NCI-H1105 (cell line): ENCODE measurements around the gene ATP5PD.
A peak's percentile ranks its signal among the peaks of the same experiment; 100 is the strongest.
"Not testable (repeated sequence)": the region's sequence is repeated elsewhere in the genome, so short reads cannot be mapped to it uniquely, and the experiment has no call there.

Experiments used
- DNase-seq: peaks from one replicate; lab custom pipeline; 2025; lab: John Stamatoyannopoulos, UW

The ATP5PD gene

GRCh38 chr17:75051941-75052340, 5.2 kb upstream of the ATP5PD start:
- no peak for DNase-seq

DNA sequence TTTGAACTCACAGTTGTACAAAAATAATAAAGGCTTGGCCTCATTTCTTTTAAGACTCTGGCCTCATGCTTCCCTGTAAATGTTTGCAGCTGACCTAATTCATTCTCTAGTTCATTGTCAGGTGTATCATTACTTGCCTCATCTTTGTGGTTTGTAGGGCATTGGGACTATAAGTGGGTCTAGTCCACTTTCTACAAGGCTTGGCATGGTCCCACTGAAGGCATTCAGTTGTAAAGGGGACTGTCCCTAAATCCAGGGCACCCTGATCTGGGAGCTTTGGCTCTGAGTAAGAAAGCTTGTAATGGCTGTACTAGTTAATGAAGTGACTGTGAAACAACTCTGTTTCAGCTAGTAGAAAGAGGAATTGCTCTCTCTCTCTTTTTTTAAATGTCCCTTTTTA, 2.9 kb upstream of the ATP5PD start:
- no peak for DNase-seq

GRCh38 chr17:75049057-75049456, 2.3 kb upstream of the ATP5PD start:
- no peak for DNase-seq

- no peak for DNase-seq
Observed at GRCh38 chr17:75048249-75048878, 1.6 kb upstream of the ATP5PD start.

- DNase-seq, result no peak
Observed at GRCh38 chr17:75047398-75048098, 779 bp upstream of the ATP5PD start.

GRCh38 chr17:75045946-75046406, 793 bp downstream of the ATP5PD start:
- DNase-seq, result not testable (repeated sequence)

GRCh38 chr17:75044716-75045115, 2.1 kb downstream of the ATP5PD start:
- DNase-seq, result no peak

- not testable (repeated sequence) for DNase-seq
Observed at GRCh38 chr17:75043789-75044188, 3.0 kb downstream of the ATP5PD start.

DNA sequence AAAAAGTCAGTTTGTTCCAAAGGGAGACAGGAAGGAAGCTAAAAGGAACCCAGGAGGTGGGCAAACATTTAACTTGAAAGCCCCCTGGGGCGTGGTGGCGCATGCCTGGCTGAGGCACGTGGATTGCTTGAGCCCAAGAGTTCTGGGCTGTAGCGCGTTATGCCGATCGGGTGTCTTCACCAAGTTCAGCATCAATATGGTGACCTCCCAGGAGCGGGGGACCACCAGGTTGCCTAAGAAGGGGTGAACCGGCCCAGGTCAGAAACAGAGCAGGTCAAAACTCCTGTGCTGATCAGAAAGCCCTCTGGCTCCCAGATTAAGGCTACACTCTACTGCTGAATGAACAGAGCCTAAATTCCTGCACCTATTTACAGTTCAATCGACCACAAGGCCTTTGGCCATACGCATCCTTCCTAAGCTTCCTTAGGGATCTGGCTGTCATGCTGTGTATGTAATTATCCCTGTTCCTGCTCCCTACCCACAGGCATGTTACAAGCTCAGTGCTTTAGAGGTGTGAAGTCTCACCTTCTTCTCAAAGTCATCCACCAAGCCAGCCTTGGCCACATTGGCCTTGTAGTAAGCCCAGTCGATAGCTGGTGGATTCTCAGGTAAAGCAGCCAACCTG, 5.0 kb downstream of the ATP5PD start:
- no peak for DNase-seq

DNA sequence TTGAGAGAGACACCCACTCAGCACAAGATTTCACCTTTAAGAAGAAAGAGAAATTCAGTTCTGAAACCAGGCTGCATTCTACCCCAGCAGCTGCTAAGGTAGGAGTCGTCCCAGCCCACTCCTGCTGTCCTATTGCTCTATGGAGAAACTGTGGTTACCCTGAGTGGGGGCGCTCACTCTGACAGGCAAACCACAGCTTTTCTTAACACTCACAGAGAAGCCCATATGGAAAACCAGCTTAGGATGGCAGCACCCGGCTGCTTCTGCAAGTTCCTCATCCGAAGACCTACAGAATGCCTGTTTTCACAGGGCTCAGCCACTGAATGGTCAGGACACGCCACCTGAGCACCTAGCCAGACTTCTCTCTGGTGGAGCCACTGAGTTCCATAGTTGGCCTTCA, 7.5 kb downstream of the ATP5PD start:
- no peak for DNase-seq

DNA sequence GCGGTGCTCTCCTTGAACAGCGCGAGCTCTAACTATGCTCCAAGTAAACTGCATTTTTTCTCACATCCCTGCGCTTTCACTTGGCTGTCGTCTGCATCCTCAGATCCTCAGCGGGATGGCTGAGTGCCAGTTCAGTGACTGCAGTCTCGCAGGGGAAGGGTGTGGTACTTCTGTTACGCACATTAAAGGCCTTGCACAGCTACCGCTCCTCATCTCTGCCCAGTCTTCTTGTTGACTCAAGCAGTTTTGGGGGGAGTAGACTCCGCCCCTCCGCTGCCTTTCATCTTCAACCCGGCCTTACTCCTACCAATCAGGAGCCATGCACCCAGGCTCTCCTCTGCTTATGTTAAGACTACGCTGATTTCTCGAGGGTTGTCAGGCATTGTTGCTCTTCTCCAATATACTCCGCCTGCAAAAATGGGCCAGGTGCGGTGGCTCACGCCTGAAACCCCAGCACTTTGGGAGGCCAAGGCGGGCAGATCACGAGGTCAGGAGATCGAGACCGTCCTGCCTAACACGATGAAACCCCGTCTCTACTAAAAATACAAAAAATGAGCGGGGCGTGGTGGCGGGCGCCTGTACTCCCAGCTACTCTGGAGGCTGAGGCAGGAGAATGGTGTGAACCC, 10.0 kb downstream of the ATP5PD start:
- DNase-seq, result peak; percentile 47

GRCh38 chr17:75034236-75034908, 12.4 kb downstream of the ATP5PD start:
- DNase-seq, result peak; percentile 86

DNA sequence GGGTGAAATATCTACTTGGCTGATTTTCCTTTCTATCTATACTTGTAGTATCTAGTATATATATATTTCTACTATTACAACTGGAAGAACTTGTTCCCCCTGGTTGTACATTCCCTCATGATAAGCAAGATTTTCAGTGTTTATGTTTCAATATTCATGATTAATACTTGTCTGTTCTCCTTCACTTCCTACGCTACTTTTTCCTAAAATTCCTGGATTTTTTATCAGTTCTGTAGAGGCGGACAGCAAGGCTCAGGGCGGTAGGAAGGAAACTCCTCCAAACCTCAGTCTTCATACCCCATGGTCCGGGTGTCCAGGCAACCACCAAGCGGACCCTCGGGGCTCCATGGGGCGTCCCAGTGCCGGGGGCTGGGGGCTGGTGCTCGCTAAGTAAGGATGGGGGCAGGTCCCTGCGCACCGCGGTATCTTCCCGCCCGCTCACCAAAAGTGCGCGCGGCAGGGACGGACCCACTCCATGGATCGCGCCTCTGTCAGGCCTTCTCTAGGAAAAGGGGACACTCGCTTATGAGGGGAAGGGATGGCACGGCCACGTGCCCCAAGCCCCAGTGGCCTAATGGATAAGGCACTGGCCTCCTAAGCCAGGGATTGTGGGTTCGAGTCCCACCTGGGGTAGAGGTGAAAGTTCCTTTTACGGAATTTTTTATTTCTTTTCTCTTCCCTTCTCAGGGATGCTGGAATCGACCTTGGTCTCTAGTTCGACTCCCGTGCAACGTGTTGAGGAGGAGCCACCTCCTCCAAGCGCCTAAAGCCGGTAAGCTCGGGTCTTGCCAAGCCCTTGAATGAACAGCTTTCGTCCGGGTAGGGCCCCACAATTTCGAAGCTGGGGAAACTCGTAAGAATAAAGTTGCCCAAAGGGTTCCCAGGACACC, 13.2 kb downstream of the ATP5PD start:
- peak; percentile 91 for DNase-seq

DNA sequence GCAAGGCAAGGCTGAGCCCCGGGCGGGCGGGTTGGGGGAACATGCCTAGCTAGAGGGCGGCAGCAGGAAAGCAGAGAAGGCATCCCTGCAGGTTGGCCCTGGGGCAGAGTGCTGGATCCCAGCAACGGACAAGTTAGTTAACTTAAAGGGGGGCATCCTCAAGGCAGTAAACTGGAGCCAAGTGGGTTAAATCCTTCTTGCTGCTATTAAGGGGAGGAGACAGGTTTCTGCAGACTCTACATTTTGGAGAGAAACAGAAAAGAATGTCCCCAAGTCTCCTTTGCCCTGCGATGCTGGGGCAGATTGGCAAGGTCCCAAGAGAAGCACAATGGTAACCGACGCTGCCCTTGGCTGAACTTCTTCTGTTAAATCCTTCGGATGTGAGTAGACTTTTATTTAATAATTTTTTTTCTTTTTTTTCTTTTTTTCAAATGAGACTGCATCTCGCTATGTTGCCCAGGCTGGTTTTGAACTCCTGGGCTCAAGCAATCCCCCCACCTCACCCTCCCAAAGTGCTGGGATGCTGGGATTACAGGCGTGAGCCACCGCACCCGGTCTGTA, 14.0 kb downstream of the ATP5PD start:
- DNase-seq, result no peak

DNA sequence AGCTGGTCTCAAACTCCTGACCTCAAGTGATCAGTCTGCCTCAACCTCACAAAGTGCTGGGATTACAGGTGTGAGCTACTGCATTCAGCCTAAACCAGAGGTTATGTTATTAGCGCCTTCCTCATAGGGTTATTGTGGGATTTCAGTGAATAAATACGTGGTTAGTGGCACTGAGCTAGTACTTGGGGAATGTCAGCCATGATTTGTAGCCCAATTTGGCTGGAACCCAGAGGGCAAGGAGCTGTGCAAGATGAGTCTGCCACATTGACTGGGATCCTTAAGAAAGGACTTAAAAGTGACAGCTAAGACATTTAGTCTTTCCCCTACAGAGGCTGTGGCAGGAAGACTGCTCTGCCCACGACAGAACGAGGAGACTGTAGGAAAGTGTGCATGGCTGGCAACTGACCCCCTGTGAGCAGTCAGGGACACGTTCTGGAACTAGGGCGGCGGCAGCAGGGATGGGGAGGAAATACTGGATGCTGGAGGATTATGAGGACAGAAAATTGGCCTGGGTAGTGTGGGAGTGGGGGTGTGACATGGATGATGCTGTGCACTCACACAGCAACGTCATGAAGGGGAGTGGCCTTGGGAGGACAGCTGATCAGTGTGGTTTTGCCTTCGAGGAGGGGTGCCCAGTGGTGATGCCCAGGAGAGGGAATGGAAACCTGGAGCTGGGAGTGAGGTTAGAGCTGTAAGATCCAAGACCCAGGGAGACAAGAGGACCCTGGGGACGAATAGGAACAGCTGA, 14.6 kb downstream of the ATP5PD start:
- DNase-seq, result peak; percentile 69

GRCh38 chr17:75030161-75030560, 16.6 kb downstream of the ATP5PD start:
- no peak for DNase-seq

- DNase-seq, result not testable (repeated sequence)
Observed at GRCh38 chr17:75026650-75027049, 20.1 kb downstream of the ATP5PD start.

DNA sequence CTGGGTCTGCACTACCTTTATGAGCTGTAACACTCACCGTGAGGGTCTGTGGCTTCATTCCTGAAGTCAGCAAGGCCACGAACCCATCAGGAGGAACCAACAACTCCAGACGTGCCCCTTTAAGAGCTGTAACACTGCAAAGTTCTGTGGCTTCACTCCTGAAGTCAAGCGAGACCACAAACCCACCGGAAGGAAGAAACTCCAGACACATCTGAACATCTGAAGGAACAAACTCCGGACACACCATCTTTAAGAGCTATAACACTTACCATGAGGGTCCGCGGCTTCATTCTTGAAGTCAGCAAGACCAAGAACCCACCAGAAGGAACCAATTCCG, 21.4 kb downstream of the ATP5PD start:
- DNase-seq, result not testable (repeated sequence)

DNA sequence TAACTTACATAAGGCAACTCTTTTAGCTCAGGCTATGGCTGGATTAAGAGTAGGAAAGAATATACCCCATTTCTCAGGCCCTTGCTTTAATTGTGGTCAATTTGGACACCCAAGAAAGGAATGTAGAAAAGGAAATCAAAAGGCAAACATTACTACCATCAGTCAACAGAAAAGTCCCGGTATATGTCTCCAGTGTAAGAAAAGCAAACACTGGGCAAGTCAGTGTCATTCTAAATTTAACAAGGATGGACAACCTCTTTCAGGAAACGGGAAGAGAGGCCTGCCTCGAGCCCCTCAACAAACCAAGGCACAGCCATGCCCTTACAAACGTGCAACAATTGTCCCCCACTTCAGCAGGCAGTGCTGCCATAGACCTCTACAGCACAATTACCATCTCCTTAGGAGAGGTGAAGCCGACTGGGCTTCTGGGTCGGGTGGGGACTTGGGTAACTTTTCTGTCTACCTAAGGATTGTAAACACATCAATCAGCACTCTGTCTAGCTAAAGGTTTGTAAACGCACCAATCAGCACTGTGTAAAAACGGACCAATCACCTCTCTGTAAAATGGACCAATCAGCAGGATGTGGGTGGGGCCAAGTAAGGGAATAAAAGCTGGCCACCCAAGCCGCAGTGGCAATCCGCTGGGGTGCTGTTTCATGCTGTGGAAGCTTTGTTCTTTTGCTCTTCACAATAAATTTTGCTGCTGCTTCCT, 21.9 kb downstream of the ATP5PD start:
- DNase-seq, result no peak
